Mesothelial cell of epicardium (in vitro differentiated cells): ENCODE measurements around the gene TSNAX. TPM values are rescaled to one million over a fixed set of nuclear protein-coding genes. Genes with fewer than 3 reads are reported as not detected.

Experiments
- DNase-seq, 2 experiments: peaks; one replicate each; pipeline ENCODE4 v3.0.0; 2021; ENCODE audit warnings: low spot score in 2 of 2; ENCODE audit not compliant: unreplicated experiment in 2 of 2
- H3K27ac Mint-ChIP-seq: 2 replicates; pipeline ENCODE4 v1.8.0; 2021; ENCODE audit warnings: mixed read lengths
- H3K27me3 Mint-ChIP-seq: 2 replicates; pipeline ENCODE4 v1.8.0; 2021; ENCODE audit warnings: low read depth, mixed read lengths
- H3K36me3 Mint-ChIP-seq: 2 replicates; pipeline ENCODE4 v1.8.0; 2021; ENCODE audit warnings: mixed read lengths
- H3K4me1 Mint-ChIP-seq: 2 replicates; pipeline ENCODE4 v1.8.0; 2021; ENCODE audit warnings: mixed read lengths
- H3K4me3 Mint-ChIP-seq: 2 replicates; pipeline ENCODE4 v1.8.0; 2021; ENCODE audit warnings: mild to moderate bottlenecking, moderate library complexity, mixed read lengths
- H3K9me3 Mint-ChIP-seq: 2 replicates; pipeline ENCODE4 v1.8.0; 2021; ENCODE audit warnings: mixed read lengths
- CTCF ChIP-seq: fragments of 200-600 bp; sonication (generic); IDR thresholded peaks from one replicate; pipeline ENCODE4 v1.5.0; 2021; ENCODE audit warnings: antibody characterized with exemption; ENCODE audit not compliant: unreplicated experiment
- total RNA-seq: library from RNA; stranded (reverse); gene quantifications from 3 replicates; pipeline ENCODE4 v1.2.1, GENCODE V29; 2021

The TSNAX gene
- total RNA-seq, 1 donor from 2014 or later, result 31.2 TPM

GRCh38 chr1:231512147-231512698, 16.2 kb upstream of the TSNAX start:
- Mint-ChIP-seq H3K9me3 (no peaks in the 10 kb centered on the region), H3K27ac (no peak overlapping the region), H3K4me3 (no peak overlapping the region), H3K36me3 (no peaks in the 10 kb centered on the region), H3K4me1 (peaks cover 28% of the 10 kb centered on the region), H3K27me3 (no peaks in the 10 kb centered on the region)
- no peak for DNase-seq
- no peak for TF ChIP-seq CTCF

GRCh38 chr1:231515748-231516147, 12.7 kb upstream of the TSNAX start:
- no peaks in the 10 kb centered on the region for H3K27me3 Mint-ChIP-seq
- no peak for DNase-seq
- H3K9me3 Mint-ChIP-seq, result no peaks in the 10 kb centered on the region
- no peak overlapping the region for H3K27ac Mint-ChIP-seq
- H3K36me3 Mint-ChIP-seq, result no peaks in the 10 kb centered on the region
- peaks cover 12% of the 10 kb centered on the region for H3K4me1 Mint-ChIP-seq
- no peak overlapping the region for H3K4me3 Mint-ChIP-seq
- TF ChIP-seq CTCF, result no peak

DNA sequence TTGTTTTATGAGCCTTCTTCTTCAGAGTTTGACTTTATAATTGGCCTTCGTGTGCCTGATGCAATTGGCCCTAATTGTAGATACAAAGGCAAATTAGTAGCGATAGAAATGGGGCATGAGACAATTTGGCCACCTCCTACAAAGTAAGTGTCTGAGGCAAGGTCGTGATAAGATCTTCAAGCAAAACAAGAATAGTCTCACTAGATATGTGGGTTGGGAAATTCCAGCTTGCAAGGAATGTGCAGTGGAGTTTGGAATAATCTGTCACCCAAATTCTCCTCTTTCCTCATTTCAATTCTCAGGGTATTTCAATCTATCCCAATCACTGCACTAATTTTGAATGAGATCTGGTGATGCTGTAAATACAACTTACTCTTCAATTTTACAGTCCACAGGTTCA, 11.4 kb upstream of the TSNAX start:
- H3K36me3 Mint-ChIP-seq, result no peaks in the 10 kb centered on the region
- H3K27me3 Mint-ChIP-seq, result no peaks in the 10 kb centered on the region
- H3K4me1 Mint-ChIP-seq, result peaks cover 12% of the 10 kb centered on the region
- TF ChIP-seq CTCF, result no peak
- no peak overlapping the region for H3K27ac Mint-ChIP-seq
- H3K4me3 Mint-ChIP-seq, result no peak overlapping the region
- DNase-seq, result no peak
- no peaks in the 10 kb centered on the region for H3K9me3 Mint-ChIP-seq

GRCh38 chr1:231518485-231519034, 9.9 kb upstream of the TSNAX start:
- H3K4me1 Mint-ChIP-seq, result peaks cover 12% of the 10 kb centered on the region

GRCh38 chr1:231519166-231519565, 9.3 kb upstream of the TSNAX start:
- no peak overlapping the region for H3K27ac Mint-ChIP-seq
- peaks cover 12% of the 10 kb centered on the region for H3K4me1 Mint-ChIP-seq
- no peaks in the 10 kb centered on the region for H3K9me3 Mint-ChIP-seq
- no peak overlapping the region for H3K4me3 Mint-ChIP-seq
- H3K36me3 Mint-ChIP-seq, result no peaks in the 10 kb centered on the region
- no peak for TF ChIP-seq CTCF
- no peaks in the 10 kb centered on the region for H3K27me3 Mint-ChIP-seq
- DNase-seq, result no peak

More at GRCh38 chr1:231518485-231519034, 9.9 kb upstream of the TSNAX start:
- Mint-ChIP-seq H3K4me3 (no peak overlapping the region), H3K27me3 (no peaks in the 10 kb centered on the region), H3K36me3 (no peaks in the 10 kb centered on the region), H3K27ac (no peak overlapping the region), H3K9me3 (no peaks in the 10 kb centered on the region)
- no peak for TF ChIP-seq CTCF
- no peak for DNase-seq
